HG03066 (cell line): ENCODE data around the gene IRF3.
"Not testable (repeated sequence)": the region's sequence is repeated elsewhere in the genome, so short reads cannot be mapped to it uniquely, and the experiment has no call there.

ENCODE experiments used
- ATAC-seq: cut with Tn5 transposase; IDR thresholded peaks from one replicate; pipeline ENCODE4 v1.9.1; 2021; ENCODE audit warnings: low read depth; ENCODE audit not compliant: unreplicated experiment

IRF3 gene

DNA sequence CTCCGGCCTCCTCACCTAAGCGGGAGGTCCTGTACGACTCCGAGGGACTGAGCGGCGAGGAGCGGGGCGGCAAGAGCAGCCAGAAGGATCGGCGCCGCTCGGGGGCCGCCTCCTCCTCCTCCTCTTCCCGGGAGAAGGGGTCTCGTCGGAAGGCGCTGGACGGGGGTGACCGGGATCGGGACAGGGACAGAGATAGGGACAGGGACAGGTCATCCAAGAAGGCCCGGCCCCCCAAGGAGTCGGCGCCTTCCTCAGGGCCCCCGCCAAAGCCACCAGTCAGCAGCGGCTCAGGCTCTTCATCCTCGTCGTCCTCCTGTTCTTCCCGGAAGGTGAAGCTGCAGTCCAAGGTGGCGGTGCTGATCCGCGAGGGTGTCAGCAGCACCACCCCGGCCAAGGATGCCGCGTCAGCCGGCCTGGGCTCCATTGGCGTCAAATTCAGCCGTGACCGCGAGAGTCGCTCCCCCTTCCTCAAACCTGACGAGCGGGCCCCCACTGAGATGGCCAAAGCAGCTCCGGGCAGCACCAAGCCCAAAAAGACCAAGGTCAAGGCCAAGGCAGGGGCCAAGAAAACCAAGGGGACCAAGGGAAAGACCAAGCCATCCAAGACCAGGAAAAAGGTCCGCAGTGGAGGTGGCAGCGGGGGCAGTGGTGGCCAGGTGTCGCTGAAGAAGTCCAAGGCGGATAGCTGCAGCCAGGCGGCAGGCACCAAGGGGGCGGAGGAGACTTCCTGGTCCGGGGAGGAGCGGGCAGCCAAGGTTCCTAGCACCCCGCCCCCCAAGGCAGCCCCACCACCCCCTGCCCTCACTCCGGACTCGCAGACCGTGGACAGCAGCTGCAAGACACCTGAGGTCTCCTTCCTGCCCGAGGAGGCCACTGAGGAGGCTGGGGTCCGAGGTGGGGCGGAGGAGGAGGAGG, 12.8 kb downstream of the IRF3 start:
- no peak for ATAC-seq

GRCh38 chr19:49651820-49652550, 13.7 kb downstream of the IRF3 start:
- ATAC-seq, result no peak

DNA sequence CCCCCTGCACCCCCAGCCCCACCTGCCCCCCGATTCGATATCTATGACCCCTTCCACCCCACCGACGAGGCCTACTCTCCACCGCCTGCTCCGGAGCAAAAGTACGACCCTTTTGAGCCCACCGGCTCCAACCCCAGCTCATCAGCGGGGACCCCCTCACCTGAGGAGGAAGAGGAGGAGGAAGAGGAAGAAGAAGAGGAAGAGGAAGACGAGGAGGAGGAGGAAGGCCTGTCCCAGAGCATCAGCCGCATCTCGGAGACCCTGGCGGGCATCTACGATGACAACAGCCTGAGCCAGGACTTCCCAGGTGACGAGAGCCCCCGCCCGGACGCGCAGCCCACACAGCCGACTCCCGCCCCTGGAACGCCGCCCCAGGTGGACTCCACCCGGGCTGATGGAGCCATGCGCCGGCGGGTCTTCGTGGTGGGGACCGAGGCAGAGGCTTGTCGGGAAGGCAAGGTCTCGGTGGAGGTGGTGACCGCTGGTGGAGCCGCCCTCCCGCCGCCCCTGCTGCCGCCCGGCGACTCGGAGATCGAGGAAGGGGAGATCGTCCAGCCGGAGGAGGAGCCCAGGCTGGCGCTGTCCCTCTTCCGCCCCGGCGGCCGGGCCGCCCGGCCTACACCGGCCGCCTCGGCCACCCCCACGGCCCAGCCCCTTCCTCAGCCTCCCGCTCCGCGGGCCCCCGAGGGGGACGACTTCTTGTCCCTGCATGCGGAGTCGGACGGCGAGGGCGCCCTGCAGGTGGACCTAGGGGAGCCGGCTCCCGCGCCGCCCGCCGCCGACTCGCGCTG, 14.4 kb downstream of the IRF3 start:
- no peak for ATAC-seq

- no peak for ATAC-seq
These were observed 19.1 kb downstream of the IRF3 start for GRCh38 chr19:49646586-49646985.

DNA sequence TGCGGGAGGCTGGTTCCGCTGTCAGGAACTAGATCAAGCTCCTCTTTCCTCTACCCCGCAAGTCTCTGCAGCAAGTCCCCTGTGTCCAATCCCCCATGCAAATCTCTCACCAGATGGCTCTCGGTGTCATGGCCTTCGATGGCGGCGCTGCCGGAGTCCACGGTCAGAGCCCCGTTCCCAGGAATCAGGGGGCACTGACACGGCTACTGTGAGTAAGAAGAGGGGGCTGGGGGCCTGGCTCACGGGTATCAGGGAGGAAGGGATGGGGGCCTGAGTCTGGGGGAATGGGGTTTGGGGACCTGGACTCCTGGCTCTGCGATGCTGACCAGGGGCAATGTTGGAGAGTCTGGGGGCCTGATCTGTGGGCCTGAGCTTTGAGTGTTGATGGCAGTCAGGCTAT, 19.7 kb downstream of the IRF3 start:
- ATAC-seq, result no peak

- no peak for ATAC-seq
These were observed 20.1 kb downstream of the IRF3 start for GRCh38 chr19:49645592-49645991.

- no peak for ATAC-seq
These were observed 22.2 kb downstream of the IRF3 start for GRCh38 chr19:49643466-49643865.

DNA sequence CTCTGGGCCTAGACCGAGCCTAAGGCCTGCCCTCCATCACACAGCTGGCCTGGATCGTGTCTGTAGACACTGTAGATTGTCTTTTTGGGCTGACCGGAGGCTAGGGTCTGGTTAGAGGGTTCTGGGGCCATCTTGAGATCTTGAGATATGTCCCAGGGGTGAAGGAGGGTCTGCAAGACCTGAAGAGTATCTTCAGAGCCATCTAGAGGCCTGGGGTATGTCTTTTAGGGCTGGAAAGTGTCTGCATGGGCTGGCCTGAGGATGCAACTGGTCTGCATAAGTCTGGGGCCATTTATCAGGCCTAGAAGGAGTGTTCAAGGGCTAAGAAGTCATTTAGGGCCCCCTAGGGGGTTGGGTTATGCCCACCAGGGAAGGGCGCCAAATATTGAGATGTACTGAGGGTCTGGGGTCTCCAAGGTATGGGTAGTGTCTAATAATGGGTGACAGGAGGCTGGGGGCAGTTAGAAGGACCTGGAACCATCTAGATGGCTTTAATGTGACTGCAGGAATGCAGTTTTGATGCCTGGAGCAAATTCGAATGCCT, 23.1 kb downstream of the IRF3 start:
- no peak for ATAC-seq

GRCh38 chr19:49641688-49642491, 23.8 kb downstream of the IRF3 start, which contains the start of gene SCAF1:
Gene SCAF1 (plus strand): TSS chr19:49642209. CDS start chr19:49645027, 2,818 bp downstream.
- peak; percentile 40 for ATAC-seq

DNA sequence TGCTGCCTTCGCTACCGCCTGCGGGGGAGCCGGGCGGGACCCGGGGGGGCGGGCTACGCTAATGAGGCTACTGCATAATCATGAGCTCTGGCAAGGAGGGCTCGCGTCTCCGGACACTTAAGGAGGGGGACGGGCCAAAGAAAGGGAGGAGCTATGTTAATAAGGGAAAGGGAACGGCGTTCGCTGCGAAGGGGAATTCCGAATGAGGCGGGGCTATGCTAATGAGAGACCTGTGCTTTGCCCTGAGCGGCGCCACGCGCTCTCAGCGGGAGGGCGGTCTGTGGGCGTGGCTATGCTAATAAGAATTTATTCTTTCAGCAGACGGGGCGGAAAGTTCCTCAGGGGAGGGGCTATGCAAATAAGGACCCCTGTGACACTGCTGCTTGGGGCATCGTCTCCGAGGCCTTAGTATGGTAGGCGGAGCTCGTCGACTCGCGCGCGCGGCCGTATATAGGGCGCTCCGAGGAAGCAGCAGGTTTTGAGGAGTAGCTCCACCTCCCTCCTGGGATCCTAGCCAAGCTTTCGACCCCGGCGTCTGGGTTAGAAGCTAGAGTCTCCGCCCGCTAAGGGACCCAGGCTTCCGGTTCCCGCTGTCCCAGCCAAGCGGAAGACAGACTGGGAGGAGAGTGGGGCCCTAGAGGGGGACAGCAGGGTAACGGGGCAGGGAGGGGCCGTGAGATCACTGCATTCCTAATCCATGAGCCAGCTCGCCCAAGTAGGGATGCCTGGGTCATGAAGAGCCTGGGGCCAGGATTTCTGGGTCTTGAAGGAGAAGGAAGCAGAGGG, 25.4 kb downstream of the IRF3 start, which contains the start of gene RRAS:
Gene RRAS, minus strand, starts transcription at position 31 of the 786 bp plus-strand sequence. CDS start 45 bp downstream, outside the sequence.
- ATAC-seq, result peak; percentile 64

DNA sequence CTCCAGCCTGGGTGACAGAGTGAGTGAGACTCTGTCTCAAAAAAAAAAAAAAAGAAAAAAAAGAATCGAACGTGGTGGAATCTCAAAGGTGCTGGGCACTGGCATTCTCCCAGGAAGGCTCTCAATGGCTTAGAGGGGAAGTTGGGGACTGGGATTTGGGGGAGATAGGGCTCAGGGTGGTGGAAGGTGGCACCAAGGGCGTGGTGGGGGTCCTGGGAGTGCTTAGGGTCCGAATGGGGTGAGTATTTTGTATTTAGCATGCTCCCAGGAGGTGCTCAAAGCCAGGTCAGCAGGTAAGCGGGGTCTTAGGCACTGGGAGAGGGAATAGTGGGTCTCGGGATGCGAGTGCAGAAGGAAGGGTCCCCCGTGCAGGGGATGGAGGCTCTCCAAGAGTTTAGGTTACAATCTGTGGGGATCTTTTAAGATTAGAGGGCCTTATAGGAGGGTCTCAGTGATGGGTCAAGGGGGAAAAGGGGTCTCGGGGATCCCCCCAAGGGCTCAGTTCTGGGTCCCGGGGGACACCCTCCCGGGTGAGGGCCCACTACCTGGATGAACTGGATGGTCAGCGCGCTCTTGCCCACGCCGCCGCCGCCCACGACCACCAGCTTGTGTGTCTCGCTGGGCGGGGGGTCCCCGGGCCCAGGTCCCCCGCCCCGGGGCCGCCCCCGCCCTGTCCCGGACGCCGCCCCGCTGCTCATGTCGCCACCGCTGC, 26.1 kb downstream of the IRF3 start:
- ATAC-seq, result no peak

DNA sequence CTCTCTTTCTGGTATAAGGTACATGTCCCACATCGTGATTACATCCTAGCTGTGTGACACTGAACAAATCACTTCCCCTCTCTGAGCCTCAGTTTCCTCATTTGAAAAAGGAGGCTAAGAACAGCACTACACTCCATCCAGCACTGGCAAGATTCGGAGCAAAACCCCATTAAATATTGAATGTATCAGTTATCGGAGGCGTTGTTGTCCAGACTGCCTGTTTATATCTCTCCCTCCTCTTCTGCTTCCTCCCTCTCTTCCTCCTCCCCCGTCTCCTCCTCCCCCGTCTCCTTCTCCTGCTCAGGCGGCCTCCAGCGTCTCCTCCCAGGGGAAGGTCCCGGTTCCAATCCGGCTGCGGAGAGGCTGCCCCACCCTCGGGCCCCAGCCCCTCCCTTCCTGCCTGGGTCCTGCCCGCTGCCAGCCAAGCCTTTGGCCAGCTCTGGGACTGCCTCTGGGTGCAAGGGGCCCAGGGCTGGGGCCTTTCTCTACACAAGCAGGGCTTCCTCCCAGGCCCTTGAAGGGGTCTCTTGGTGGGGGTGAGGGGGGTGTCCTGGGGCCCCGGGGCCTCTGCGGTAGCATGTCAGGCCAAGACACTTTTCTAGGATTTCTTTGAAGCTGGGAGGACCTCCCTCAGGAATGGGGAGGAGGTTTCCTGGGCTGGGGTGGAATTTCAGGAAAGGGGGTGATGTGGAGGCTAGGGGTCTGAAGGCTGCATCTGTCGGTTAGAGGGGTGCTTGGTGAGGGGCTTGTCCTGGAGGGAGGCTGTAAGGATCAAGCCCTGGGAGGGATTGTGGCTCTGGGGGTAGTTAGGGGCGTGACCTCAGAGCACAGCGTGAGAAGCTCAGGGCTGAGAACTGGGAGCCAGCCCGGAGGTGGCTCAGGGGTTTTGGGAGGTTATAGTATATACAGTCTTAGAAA, 27.6 kb downstream of the IRF3 start:
- ATAC-seq, result no peak

- no peak for ATAC-seq
These were observed 29.3 kb downstream of the IRF3 start for GRCh38 chr19:49636233-49636932.

DNA sequence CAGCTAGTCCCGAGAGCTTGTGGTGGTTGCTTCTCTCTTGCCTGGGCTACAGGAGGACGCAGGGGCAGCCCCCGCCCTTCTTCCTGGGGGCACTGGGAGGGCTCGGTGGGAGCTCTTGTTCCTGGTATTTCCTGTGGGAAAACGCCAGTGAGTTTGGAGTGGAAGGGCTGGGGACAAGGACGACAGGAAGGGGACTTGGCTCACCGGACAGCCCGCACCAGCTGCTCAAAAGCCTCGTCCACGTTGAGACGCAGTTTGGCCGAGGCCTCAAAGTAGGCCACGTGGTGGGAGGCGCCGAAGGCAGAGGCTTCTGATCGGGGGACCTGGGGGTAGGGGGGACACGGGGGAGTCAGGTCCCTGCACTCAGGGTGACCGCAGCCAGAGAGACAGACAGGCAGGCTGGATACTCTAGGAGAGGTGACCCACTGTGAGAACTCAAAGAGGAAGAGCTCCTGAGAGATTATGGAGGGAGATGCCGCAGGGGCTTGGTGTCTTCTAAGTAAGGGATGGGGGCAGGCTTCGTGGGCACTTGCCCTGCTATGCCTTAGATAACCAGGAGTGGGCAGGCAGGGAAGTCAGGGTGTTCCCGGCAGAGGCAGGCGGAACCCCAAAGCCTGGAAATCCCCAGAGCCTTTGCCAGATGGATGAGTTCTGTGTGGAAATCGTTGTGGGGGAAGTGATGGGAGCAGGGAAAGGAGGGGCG, 30.0 kb downstream of the IRF3 start:
- ATAC-seq, result no peak

- ATAC-seq, result not testable (repeated sequence)
These were observed 32.4 kb downstream of the IRF3 start for GRCh38 chr19:49633273-49633672.

DNA sequence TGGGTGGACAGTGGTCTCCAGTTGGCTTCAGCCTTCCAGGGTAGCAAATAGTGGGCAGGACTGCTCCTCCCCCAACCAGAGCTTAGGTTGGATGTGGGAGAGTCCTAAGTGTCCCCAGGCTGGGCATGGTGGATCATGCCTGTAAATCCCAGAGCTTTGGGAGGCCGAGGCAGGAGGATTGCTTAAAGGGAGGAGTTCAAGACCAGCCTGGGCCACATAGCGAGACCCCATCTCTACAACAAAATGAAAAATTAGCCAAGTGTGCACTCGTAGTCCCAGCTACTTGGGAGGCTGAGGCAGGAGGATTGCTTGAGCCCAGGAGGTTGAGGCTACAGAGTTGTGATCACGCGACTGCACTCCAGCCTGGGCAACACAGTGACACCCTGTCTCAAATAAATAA, 33.1 kb downstream of the IRF3 start:
- ATAC-seq, result no peak
